HepG2 (cell line): ENCODE data around the gene SAMD4A. TPM values are rescaled to one million over a fixed set of nuclear protein-coding genes. Genes with fewer than 3 reads are reported as not detected.
A peak's percentile ranks its signal among the peaks of the same experiment; 100 is the strongest.

Experiments used
- DMAP1 ChIP-seq: IDR thresholded peaks from 2 replicates; pipeline ENCODE4 v1.6.1; 2016
- HDAC2 ChIP-seq: sonication (generic); formaldehyde crosslinking; IDR thresholded peaks from 2 replicates; pipeline ENCODE4 v1.4.0; 2020; ENCODE audit warnings: missing genetic modification reagents
- KDM2A ChIP-seq: sonication (generic); formaldehyde crosslinking; IDR thresholded peaks from 2 replicates; pipeline ENCODE4 v1.4.0; 2020; ENCODE audit warnings: low read depth, missing genetic modification reagents, borderline replicate concordance
- POGZ ChIP-seq: sonication (generic); formaldehyde crosslinking; IDR thresholded peaks from 2 replicates; pipeline ENCODE4 v1.4.0; 2020; ENCODE audit warnings: mild to moderate bottlenecking, missing genetic modification reagents
- SIX1 ChIP-seq: sonication (generic); formaldehyde crosslinking; IDR thresholded peaks from 2 replicates; pipeline ENCODE4 v1.4.0; 2020; ENCODE audit warnings: missing genetic modification reagents, borderline replicate concordance
- TCF7 ChIP-seq: sonication (generic); IDR thresholded peaks from 2 replicates; pipeline ENCODE4 v1.6.1; 2016; ENCODE audit warnings: antibody characterized with exemption, low read depth
- ZNF543 ChIP-seq: sonication (generic); formaldehyde crosslinking; IDR thresholded peaks from 2 replicates; pipeline ENCODE4 v1.4.0; 2020; ENCODE audit warnings: mild to moderate bottlenecking, missing genetic modification reagents
- polyA plus RNA-seq, 8 experiments: library from polyadenylated mRNA; depleted of rRNA in 3 of 8; stranded (reverse) in 7 of 8; unstranded in 1 of 8; fragments of >200 nt; fragmentation: Illumina TruSeq in 4 of 8; extraction: Trizol in 4 of 8; gene quantifications; 2 replicates each; pipeline versions ENCODE4 v1.2.1 to v1.2.3, GENCODE V29; 2011 to 2016; ENCODE audit warnings: low read depth in 4 of 8, missing spikeins in 1 of 8, mixed read lengths in 1 of 8; ENCODE audit not compliant: insufficient read depth in 1 of 8
- total RNA-seq, 5 experiments: library from RNA; depleted of rRNA; stranded (reverse); fragments of >200 nt; fragmentation: Illumina TruSeq; extraction: Trizol; gene quantifications; 2 replicates each; pipeline ENCODE4 v1.2.3, GENCODE V29; 2016; ENCODE audit warnings: low read depth in 1 of 5
- TF ChIP-seq, protein P1 (sequence below): sonication (generic); formaldehyde crosslinking; IDR thresholded peaks from 2 replicates; pipeline ENCODE4 v1.4.0; 2020; ENCODE audit warnings: mild to moderate bottlenecking, missing genetic modification reagents
- TF ChIP-seq, protein P2 (sequence below): sonication (generic); formaldehyde crosslinking; IDR thresholded peaks from 2 replicates; pipeline ENCODE4 v1.5.0; 2020; ENCODE audit warnings: mild to moderate bottlenecking, missing genetic modification reagents, borderline replicate concordance

Gene SAMD4A
- total and polyA plus RNA-seq, 2 of the 13 experiments (the other 11 are each of a cell fraction or from before 2014, with no cell fraction given) = 11.8 to 13.0 TPM

DNA sequence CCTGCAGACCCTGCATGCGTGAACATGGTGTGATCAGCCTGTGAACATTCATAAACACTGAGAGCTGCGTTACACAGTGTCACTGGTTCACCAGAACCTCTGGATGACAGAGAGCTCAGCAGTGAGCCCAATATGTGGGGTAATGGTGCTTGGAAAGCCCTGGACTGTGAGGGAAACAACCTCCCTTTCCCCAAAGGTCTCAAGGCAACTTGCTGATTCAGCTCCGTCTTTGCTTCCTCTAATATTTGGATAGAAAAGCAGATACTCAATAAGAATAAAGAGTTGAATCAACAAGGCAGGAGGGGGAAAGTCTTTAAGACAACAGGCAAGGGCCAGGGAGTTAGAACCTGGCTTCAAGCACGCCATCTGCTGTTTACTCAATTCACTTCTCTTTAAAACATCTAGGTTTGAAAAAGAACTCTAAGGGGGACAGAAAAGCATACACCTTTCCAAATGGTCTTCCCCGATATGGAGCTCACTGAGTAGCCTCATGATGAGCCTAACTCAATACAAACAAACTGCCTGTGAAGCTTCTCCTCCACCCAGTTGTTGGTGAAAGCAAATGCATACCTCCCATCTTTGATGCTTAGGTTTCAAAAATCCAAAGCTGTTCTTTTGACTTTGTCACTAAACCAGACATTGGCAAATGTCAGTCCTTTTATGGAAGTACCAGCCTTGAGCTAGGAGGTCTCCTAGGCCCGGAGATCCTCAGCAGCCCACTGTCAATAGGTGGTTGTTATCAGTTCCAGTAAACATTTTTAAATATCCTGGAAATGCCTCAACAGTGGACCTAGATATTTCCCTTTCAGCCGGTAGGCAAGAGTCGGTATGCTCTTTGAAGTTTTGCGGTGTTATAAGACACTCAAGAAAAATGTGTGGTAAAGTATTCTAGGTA is 76.1 kb downstream of the SAMD4A start (continued):
- TF ChIP-seq ZNF543 (CRISPR knock-in tag) (0 out of 2 replicates have a peak, but pooled peaks have one; percentile 35), KDM2A (CRISPR knock-in tag) (0 out of 2 replicates have a peak, but pooled peaks have one; percentile 13), POGZ (CRISPR knock-in tag) (0 out of 2 replicates have a peak, but pooled peaks have one; percentile 16), TCF7 (peak; percentile 92), SIX1 (CRISPR knock-in tag) (peak; percentile 38; the same call in 1 of the 2 replicates), HDAC2 (CRISPR knock-in tag) (peak; percentile 53; the same call in 1 of the 2 replicates), DMAP1 (CRISPR knock-in tag) (0 out of 2 replicates have a peak, but pooled peaks have one; percentile 17)
- TF ChIP-seq, protein P1, sequence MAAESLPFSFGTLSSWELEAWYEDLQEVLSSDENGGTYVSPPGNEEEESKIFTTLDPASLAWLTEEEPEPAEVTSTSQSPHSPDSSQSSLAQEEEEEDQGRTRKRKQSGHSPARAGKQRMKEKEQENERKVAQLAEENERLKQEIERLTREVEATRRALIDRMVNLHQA = no peak
- TF ChIP-seq, protein P2, sequence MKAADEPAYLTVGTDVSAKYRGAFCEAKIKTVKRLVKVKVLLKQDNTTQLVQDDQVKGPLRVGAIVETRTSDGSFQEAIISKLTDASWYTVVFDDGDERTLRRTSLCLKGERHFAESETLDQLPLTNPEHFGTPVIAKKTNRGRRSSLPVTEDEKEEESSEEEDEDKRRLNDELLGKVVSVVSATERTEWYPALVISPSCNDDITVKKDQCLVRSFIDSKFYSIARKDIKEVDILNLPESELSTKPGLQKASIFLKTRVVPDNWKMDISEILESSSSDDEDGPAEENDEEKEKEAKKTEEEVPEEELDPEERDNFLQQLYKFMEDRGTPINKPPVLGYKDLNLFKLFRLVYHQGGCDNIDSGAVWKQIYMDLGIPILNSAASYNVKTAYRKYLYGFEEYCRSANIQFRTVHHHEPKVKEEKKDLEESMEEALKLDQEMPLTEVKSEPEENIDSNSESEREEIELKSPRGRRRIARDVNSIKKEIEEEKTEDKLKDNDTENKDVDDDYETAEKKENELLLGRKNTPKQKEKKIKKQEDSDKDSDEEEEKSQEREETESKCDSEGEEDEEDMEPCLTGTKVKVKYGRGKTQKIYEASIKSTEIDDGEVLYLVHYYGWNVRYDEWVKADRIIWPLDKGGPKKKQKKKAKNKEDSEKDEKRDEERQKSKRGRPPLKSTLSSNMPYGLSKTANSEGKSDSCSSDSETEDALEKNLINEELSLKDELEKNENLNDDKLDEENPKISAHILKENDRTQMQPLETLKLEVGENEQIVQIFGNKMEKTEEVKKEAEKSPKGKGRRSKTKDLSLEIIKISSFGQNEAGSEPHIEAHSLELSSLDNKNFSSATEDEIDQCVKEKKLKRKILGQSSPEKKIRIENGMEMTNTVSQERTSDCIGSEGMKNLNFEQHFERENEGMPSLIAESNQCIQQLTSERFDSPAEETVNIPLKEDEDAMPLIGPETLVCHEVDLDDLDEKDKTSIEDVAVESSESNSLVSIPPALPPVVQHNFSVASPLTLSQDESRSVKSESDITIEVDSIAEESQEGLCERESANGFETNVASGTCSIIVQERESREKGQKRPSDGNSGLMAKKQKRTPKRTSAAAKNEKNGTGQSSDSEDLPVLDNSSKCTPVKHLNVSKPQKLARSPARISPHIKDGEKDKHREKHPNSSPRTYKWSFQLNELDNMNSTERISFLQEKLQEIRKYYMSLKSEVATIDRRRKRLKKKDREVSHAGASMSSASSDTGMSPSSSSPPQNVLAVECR = peak; percentile 27; the same call in 1 of the 2 replicates
